Activated T-helper 1 cell treated with anti-CD3 and anti-CD28 coated beads, Interleukin-12 subunit alpha, Interleukin-12 subunit beta, Interleukin-2, Interleukin-4 antibody, amounts not matched to agents 30 ng/mL and 10 ng/mL and 1 ng/mL, durations not matched to agents 14 hours and 24 hours and 36 hours (primary cell): ENCODE results near the gene APH1B. TPM values are rescaled to one million over a fixed set of nuclear protein-coding genes. Genes with fewer than 3 reads are reported as not detected.

Experiments used
- DNase-seq: peaks from one replicate; pipeline ENCODE4 v3.0.0; 2021; ENCODE audit warnings: low spot score
- H3K27ac Mint-ChIP-seq: one replicate; pipeline ENCODE4 v1.8.0; 2021; ENCODE audit warnings: mild to moderate bottlenecking, mixed read lengths
- H3K27me3 Mint-ChIP-seq: one replicate; pipeline ENCODE4 v1.8.0; 2022; ENCODE audit warnings: mild to moderate bottlenecking, moderate library complexity, mixed read lengths; ENCODE audit not compliant: insufficient read depth
- H3K36me3 Mint-ChIP-seq: one replicate; pipeline ENCODE4 v1.8.0; 2021; ENCODE audit warnings: low read depth, mixed read lengths
- H3K4me1 Mint-ChIP-seq: one replicate; pipeline ENCODE4 v1.8.0; 2021; ENCODE audit warnings: low read depth, mixed read lengths
- H3K4me3 Mint-ChIP-seq: one replicate; pipeline ENCODE4 v1.8.0; 2021; ENCODE audit warnings: mild to moderate bottlenecking, moderate library complexity, mixed read lengths
- H3K9me3 Mint-ChIP-seq: one replicate; pipeline ENCODE4 v1.8.0; 2021; ENCODE audit warnings: mixed read lengths
- intact Hi-C: fragments of 100-400 bp; cut with micrococcal nuclease; formaldehyde crosslinking; loops from one replicate; pipeline ENCODE4 v1.15.1; 2024
- total RNA-seq: library from RNA; stranded (reverse); gene quantifications from 2 replicates; pipeline ENCODE4 v1.2.3, GENCODE V29; 2022

APH1B gene
- total RNA-seq, 1 donor from 2014 or later = 4.1 TPM

GRCh38 chr15:63353887-63354286, 76.5 kb downstream of the APH1B start:
- Mint-ChIP-seq H3K36me3 (no peaks in the 10 kb centered on the region), H3K27me3 (peaks cover 6% of the 10 kb centered on the region), H3K4me3 (no peak overlapping the region), H3K27ac (no peak overlapping the region), H3K4me1 (no peaks in the 10 kb centered on the region), H3K9me3 (no peaks in the 10 kb centered on the region)
- intact Hi-C loops = no loop called here
- DNase-seq = no peak

GRCh38 chr15:63354821-63355650, 77.6 kb downstream of the APH1B start:
- Mint-ChIP-seq H3K4me1 (no peaks in the 10 kb centered on the region), H3K4me3 (no peak overlapping the region), H3K27ac (no peak overlapping the region), H3K27me3 (peaks cover 12% of the 10 kb centered on the region), H3K9me3 (no peaks in the 10 kb centered on the region), H3K36me3 (no peaks in the 10 kb centered on the region)
- no peak for DNase-seq
- intact Hi-C loops = no loop called here

- DNase-seq = no peak
- intact Hi-C loops = no loop called here
- Mint-ChIP-seq H3K36me3 (no peaks in the 10 kb centered on the region), H3K4me1 (no peaks in the 10 kb centered on the region), H3K9me3 (no peaks in the 10 kb centered on the region), H3K4me3 (no peak overlapping the region), H3K27me3 (peaks cover 13% of the 10 kb centered on the region), H3K27ac (no peak overlapping the region)
Measured at GRCh38 chr15:63357061-63357460, 79.7 kb downstream of the APH1B start.

GRCh38 chr15:63357731-63358130, 80.3 kb downstream of the APH1B start:
- Mint-ChIP-seq H3K9me3 (no peaks in the 10 kb centered on the region), H3K4me3 (no peak overlapping the region), H3K36me3 (no peaks in the 10 kb centered on the region), H3K4me1 (no peaks in the 10 kb centered on the region), H3K27me3 (peaks cover 11% of the 10 kb centered on the region), H3K27ac (no peak overlapping the region)
- DNase-seq = no peak
- intact Hi-C loops = no loop called here

- no peaks in the 10 kb centered on the region for H3K4me1 Mint-ChIP-seq
- no peaks in the 10 kb centered on the region for H3K36me3 Mint-ChIP-seq
- intact Hi-C loops = no loop called here
- peaks cover 13% of the 10 kb centered on the region for H3K27me3 Mint-ChIP-seq
- no peak for DNase-seq
- no peak overlapping the region for H3K4me3 Mint-ChIP-seq
- H3K9me3 Mint-ChIP-seq = no peaks in the 10 kb centered on the region
- H3K27ac Mint-ChIP-seq = no peak overlapping the region
Measured at GRCh38 chr15:63358241-63359029, 81.0 kb downstream of the APH1B start.

Other genes with a start within 250 kb of the APH1B start
- gene TPM1, start 234.9 kb upstream of the APH1B start, total RNA-seq = 9.3 and 9.7 TPM in 2 replicates
- 13.7 and 15.1 TPM in 2 replicates for gene LACTB, start 155.7 kb upstream of the APH1B start, total RNA-seq
- gene RPS27L, start 120.1 kb upstream of the APH1B start, total RNA-seq = 163 and 164 TPM in 2 replicates
- gene RAB8B, start 88.0 kb upstream of the APH1B start, total RNA-seq = 135 and 149 TPM in 2 replicates
- gene CA12, start 104.2 kb downstream of the APH1B start, total RNA-seq = 0.29 and 0.36 TPM in 2 replicates
- 46.9 and 58.9 TPM in 2 replicates for gene USP3, start 227.0 kb downstream of the APH1B start, total RNA-seq